ENCODE measurements around the gene MAML2. TPM values are rescaled to one million over a fixed set of nuclear protein-coding genes. Genes with fewer than 3 reads are reported as not detected.

MAML2 gene
- total and polyA plus RNA-seq, 2 of the 13 experiments (the other 11 are each of a cell fraction or from before 2014, with no cell fraction given) = 2.3 to 25.9 TPM

- TF ChIP-seq ZNF281 (CRISPR knock-in tag; IDR thresholded peaks at IDR 0.05; ENCODE audit: borderline replicate concordance) (peak; percentile 93), ZBTB37 (CRISPR knock-in tag; IDR thresholded peaks at IDR 0.05) (peak; percentile 95), TBX3 (IDR thresholded peaks at IDR 0.05; ENCODE audit: borderline replicate concordance) (peak; percentile 76; the same call in 1 of the 2 replicates), NR2C2 (CRISPR knock-in tag; IDR thresholded peaks at IDR 0.05; ENCODE audit: borderline replicate concordance) (peak; percentile 23; the same call in 1 of the 2 replicates), HDAC1 (CRISPR knock-in tag; IDR thresholded peaks at IDR 0.05) (peak; percentile 42; the same call in 1 of the 2 replicates), ZFAT (CRISPR knock-in tag; conservative IDR thresholded peaks at IDR 0.05) (no peak), ZBTB34 (CRISPR knock-in tag; IDR thresholded peaks at IDR 0.05) (peak; percentile 84), ZNF510 (CRISPR knock-in tag; IDR thresholded peaks at IDR 0.05; ENCODE audit: low read depth) (no peak), ZNF558 (CRISPR knock-in tag; IDR thresholded peaks at IDR 0.05; ENCODE audit: borderline replicate concordance) (no peak), ZNF263 (CRISPR knock-in tag; IDR thresholded peaks at IDR 0.05) (no peak), ETV6 (CRISPR knock-in tag; conservative IDR thresholded peaks at IDR 0.05) (no peak), ZMAT5 (CRISPR knock-in tag; IDR thresholded peaks at IDR 0.05; ENCODE audit: borderline replicate concordance, low read depth) (no peak), ZNF710 (CRISPR knock-in tag; IDR thresholded peaks at IDR 0.05; ENCODE audit: borderline replicate concordance) (peak; percentile 98), ZNF3 (CRISPR knock-in tag; IDR thresholded peaks at IDR 0.05) (no peak), PHB2 (IDR thresholded peaks at IDR 0.05; ENCODE audit: partially characterized antibody) (no peak), NR0B2 (CRISPR knock-in tag; IDR thresholded peaks at IDR 0.05) (no peak), ZNF547 (CRISPR knock-in tag; IDR thresholded peaks at IDR 0.05) (no peak), NCOA5 (CRISPR knock-in tag; IDR thresholded peaks at IDR 0.05) (no peak), ZC3H13 (CRISPR knock-in tag; IDR thresholded peaks at IDR 0.05) (no peak), RBFOX2 (IDR thresholded peaks at IDR 0.05; ENCODE audit: low read depth, low read length) (0 out of 2 replicates have a peak, but pooled peaks have one; percentile 1), ZNF605 (CRISPR knock-in tag; IDR thresholded peaks at IDR 0.05) (no peak), RAD51 (IDR thresholded peaks at IDR 0.05; ENCODE audit: borderline replicate concordance) (no peak)
Observed at GRCh38 chr11:96015906-96016565, 327.0 kb downstream of the MAML2 start (continued).
